Suppressor macrophage treated with lipopolysaccharide for 4 hours (primary cell): ENCODE measurements around the gene NOLC1.

Source experiments
- DNase-seq: peaks from one replicate; pipeline ENCODE4 v3.0.0-alpha.2; 2020

The NOLC1 gene

GRCh38 chr10:102151774-102152544, at the start of gene NOLC1:
TSS of gene NOLC1 (plus strand) at chr10:102152389. CDS start at chr10:102152411, 22 bp downstream.
- peak; percentile 97 for DNase-seq

- no peak for DNase-seq
Measured at GRCh38 chr10:102102421-102102820, 49.8 kb upstream of the NOLC1 start.

GRCh38 chr10:102106998-102107397, 45.2 kb upstream of the NOLC1 start:
- DNase-seq, result no peak

GRCh38 chr10:102109166-102110116, 42.7 kb upstream of the NOLC1 start:
- no peak for DNase-seq

DNA sequence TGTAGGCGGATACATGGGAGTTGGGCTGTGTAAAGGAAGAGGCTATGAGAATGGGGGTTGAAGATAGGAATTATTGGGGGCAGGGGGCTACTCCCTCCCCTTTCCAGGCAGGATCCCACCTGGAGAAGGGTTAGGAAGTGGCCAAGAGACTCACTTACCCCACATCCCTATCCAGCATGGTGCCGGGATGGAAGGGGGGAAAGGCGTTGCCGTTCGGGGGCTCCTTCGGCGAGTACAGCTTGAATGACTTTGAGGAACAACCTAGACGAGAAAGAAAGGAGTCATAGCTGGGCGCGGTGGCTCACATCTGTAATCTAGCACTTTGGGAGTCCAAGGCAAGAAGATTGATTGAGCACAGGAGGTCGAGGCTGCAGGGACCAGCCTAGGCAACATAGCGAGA, 40.9 kb upstream of the NOLC1 start:
- DNase-seq, result no peak

GRCh38 chr10:102112210-102112817, 39.9 kb upstream of the NOLC1 start:
- no peak for DNase-seq

- no peak for DNase-seq
Measured at GRCh38 chr10:102113261-102113955, 38.8 kb upstream of the NOLC1 start.

GRCh38 chr10:102113956-102114857, 38.0 kb upstream of the NOLC1 start:
- peak; percentile 11 for DNase-seq

- peak; percentile 93 for DNase-seq
Measured at GRCh38 chr10:102114861-102115618, 37.1 kb upstream of the NOLC1 start.

- peak; percentile 10 for DNase-seq
Measured at GRCh38 chr10:102115775-102116174, 36.4 kb upstream of the NOLC1 start.

DNA sequence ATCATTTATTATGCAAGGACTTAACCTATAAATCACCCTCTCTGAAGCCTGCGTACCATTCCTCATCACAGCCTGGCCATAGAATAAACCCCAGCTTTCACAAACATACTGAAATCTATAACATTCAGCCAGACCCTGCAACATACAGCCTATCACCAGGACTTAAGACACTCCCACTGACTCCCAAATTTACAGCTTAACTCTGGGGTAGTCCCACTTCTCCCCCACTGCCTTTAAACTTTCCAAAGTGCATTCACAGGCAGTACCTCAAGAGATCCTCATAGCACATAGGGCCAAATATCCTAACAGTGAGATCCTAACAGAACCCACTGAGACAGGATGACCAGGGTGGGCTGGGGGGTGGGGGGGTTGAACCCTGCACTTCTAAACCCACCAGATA, 35.5 kb upstream of the NOLC1 start:
- DNase-seq, result no peak

DNA sequence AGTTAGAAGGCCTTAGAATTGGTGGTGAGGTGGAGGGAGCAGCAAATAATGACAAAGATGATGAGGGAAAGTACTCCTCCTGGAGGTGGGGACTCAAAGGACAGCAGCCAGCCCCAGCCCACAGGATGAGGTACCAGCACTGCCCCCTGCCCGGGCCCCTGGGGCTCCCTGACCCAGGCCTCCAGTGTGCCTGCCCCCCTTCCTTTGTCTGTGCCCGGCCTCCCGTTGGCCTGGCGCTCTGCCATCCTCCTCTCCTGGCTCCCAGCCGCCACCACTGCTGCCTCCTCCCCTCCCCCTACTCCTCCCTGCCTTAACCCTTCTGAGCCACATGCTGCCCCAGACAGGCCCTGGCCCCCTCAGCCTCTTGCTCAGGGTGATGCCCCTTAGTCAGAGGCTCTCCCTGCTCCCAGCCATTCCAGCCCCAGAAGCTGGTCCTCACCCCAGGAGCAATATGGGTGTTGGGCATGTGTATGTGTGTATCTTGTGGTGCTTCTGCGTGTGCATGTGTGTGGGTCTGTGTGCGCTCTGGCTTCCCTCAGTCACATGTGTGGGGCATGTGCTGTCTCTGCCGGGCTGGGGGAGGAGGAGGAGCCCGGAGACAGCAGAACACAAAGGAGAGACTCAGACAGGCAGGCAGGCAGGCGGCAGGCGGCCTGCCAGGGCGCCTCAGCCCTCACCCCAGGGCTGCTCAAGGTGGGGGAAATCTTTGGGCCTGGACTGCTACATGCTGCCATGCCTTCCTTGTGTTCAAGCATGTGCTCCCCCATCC, 34.6 kb upstream of the NOLC1 start:
- peak; percentile 36 for DNase-seq

GRCh38 chr10:102118867-102119266, 33.3 kb upstream of the NOLC1 start:
- peak; percentile 27 for DNase-seq

DNA sequence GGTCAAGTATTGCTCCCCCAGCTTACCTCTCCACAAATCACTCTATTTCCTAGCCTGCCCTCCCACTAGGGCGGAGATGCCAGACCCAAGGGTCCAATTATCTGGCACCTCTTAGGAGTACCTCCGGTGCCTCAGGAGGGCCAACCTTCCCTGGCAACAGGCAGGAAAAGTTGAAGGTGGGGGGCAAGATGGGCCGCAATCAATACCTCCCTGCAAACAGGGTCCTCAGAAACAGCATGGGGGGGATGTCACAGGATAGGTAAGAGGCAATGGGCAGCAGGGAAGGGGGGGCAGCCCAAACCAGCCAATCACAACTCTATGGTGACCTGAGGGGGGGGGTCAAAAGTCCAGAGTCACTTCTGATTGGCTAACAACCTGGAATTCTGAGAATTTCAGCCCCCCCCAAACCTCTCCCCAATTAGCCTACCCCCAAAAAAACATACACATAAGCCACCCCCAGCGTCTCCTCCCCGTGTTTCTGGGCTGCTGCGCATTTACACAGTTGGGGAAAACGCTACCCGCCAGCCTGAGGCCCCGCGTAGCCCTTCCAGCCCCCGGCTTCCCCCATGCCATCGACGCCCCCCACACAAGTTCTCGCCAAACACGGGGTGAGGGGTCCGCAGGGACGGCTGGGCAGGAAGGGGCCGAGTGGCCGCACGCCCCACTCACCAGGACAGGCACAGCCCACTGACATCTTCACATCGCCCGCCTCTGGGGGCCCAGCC, 32.6 kb upstream of the NOLC1 start:
- peak; percentile 40 for DNase-seq

DNA sequence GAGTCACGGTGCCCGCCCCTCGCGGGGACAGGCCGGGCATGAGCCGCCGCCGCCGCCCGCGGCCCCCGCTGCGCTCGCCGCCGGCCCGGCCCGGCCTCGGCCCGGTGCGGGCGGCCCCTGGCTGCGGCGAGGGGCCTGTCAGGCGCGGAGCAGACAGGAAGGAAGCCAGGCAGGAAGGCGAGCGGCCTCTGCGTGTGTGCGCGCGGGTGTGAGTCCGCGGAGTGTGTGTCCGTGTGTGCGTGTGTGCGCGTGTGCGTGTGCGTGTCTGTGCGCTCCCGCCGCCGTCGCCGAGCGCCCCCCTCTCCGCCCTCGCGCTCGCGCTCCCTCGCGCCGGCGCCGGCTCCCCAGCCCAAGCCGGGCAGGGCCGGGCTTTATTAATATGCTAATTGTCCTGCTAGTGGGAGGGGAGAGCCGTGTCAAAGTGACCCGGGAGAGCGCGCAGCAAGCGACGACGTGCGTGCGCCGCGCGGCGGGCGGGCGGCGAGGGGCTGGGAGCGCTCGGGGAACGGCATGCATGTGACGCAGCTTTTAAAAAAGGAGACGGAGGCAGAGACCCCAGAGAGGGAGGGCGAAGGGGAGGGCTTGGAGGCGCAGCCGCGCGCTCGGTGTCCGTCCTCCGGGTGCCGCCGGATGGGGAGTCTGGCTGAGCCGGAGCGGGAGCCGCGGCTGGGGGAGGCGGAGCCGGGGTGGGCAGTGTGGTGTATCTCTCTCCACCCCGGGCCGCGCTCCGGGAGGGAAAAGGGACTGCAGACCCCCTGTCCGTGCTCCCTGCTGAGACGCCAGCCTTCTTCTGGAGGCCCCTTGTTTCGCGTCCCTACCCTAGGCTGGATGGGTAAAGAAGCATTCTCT, 31.8 kb upstream of the NOLC1 start, which contains the start of gene LDB1:
Gene LDB1, minus strand, starts transcription at position 227 of the 849 bp plus-strand sequence. CDS start 258 bp downstream, outside the sequence.
- DNase-seq, result peak; percentile 74

DNA sequence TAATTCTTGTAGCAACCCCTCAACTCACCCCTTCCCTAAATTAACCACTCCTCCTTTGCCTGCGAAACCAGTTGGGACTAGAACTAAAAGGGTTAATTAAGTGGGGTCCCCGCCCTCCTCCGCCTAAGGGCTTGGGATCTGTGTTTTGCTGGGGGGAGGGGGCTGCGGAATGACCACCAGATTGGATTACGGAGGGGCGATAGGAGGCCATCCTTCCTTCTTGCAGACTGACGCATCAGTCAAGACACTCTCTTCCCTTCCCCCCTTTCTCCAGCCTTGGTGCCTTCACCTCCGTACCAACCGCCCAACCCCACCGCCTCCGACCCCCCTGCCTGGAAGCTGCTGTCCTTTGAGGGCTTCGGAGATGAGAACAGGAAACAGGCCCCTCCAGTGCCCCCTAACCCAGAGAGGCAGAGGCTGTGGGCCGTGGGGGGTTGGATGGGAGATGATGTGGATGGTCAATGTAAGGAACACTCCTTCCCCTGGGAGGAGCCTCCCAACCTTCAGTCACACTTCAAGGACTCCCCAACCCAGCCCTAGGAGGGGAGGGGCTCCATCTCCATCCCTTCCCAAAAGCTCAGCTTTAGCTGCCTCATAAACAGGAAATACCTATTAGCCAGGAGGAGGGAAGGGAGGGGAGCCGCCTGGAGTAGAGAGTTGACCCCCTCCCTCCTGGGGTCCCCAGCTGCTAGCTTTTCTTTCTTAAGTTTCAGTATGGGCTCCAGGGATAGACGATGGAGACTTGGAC, 31.0 kb upstream of the NOLC1 start:
- DNase-seq, result peak; percentile 5

DNA sequence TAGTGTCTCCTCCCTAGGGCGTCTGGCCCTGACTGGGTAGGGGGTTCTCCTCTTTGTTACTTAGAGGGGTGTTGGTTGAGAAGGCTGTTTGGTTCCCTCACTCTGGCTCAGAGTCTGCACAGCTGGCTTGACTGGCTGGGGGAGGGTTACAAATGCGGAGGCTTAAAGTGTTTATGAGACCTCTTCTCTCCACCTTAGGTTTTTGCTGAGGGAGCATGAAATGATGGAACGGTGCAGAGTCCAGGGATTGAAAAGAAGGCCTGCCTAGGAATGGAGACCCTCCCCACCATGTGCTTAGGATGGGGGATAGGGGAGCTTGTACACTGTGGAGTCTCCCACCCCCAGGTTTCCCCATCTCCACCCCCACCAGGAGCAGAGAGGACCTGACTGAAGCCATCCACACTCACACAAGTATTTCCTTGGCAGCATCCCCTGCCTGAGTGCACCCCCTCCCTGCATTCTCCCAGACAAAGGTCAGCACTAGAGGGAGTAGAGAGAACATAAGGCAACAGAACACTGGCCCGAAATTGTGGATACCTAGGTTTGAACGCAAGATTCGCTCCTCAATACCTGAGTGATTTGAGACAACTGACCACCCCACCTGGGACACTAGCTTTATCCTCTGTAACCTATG, 30.3 kb upstream of the NOLC1 start:
- DNase-seq, result no peak
